GM19467 (cell line): ENCODE data around the gene CTSH.

Experiments used
- ATAC-seq: cut with Tn5 transposase; IDR thresholded peaks from one replicate; pipeline ENCODE4 v1.9.1; 2021; ENCODE audit warnings: mild to moderate bottlenecking, moderate library complexity; ENCODE audit not compliant: unreplicated experiment

CTSH gene

GRCh38 chr15:78944669-78945407, at the start of gene CTSH:
Gene CTSH (minus strand): TSS chr15:78945046. CDS start chr15:78944981, 65 bp downstream.
- ATAC-seq: peak; percentile 54

- no peak for ATAC-seq
Observed at GRCh38 chr15:78993931-78994530, 49.2 kb upstream of the CTSH start.

- ATAC-seq: no peak
Observed at GRCh38 chr15:78993257-78993930, 48.5 kb upstream of the CTSH start.

- ATAC-seq: no peak
Observed at GRCh38 chr15:78992416-78993256, 47.8 kb upstream of the CTSH start.

- ATAC-seq: no peak
Observed at GRCh38 chr15:78991879-78992278, 47.0 kb upstream of the CTSH start.

GRCh38 chr15:78991476-78991875, 46.6 kb upstream of the CTSH start:
- no peak for ATAC-seq

GRCh38 chr15:78990278-78990677, 45.4 kb upstream of the CTSH start:
- ATAC-seq: no peak

- ATAC-seq: no peak
Observed at GRCh38 chr15:78989701-78990240, 44.9 kb upstream of the CTSH start.

GRCh38 chr15:78988361-78988911, 43.6 kb upstream of the CTSH start:
- ATAC-seq: no peak

- no peak for ATAC-seq
Observed at GRCh38 chr15:78987556-78988360, 42.9 kb upstream of the CTSH start.

- ATAC-seq: no peak
Observed at GRCh38 chr15:78985859-78986475, 41.1 kb upstream of the CTSH start.

- no peak for ATAC-seq
Observed at GRCh38 chr15:78984041-78984440, 39.2 kb upstream of the CTSH start.

GRCh38 chr15:78983146-78983918, 38.5 kb upstream of the CTSH start:
- no peak for ATAC-seq

- no peak for ATAC-seq
Observed at GRCh38 chr15:78982736-78983135, 37.9 kb upstream of the CTSH start.

- no peak for ATAC-seq
Observed at GRCh38 chr15:78981532-78982313, 36.9 kb upstream of the CTSH start.

GRCh38 chr15:78979456-78980320, 34.8 kb upstream of the CTSH start:
- ATAC-seq: no peak
